Stromal cell of bone marrow (primary cell): ENCODE results near the gene FLOT2.
"Not testable (repeated sequence)": the region's sequence is repeated elsewhere in the genome, so short reads cannot be mapped to it uniquely, and the experiment has no call there.

Experiments
- DNase-seq: peaks from one replicate; pipeline ENCODE4 v3.0.0-alpha.2; 2012; ENCODE audit warnings: low read depth

The FLOT2 gene

GRCh38 chr17:28843816-28844148, 53.8 kb downstream of the FLOT2 start:
- no peak for DNase-seq

GRCh38 chr17:28842282-28843012, 55.1 kb downstream of the FLOT2 start, which contains the start of gene FAM222B:
TSS of gene FAM222B (minus strand) at chr17:28842790. CDS start at chr17:28766667, 76,123 bp downstream.
- peak; percentile 59 for DNase-seq

- DNase-seq = no peak
Measured at GRCh38 chr17:28841901-28842281, 55.6 kb downstream of the FLOT2 start.

GRCh38 chr17:28839221-28839620, 58.3 kb downstream of the FLOT2 start:
- DNase-seq = no peak

GRCh38 chr17:28836541-28836940, 61.0 kb downstream of the FLOT2 start:
- not testable (repeated sequence) for DNase-seq

- DNase-seq = no peak
Measured at GRCh38 chr17:28834420-28834819, 63.1 kb downstream of the FLOT2 start.
